NCI-H345 treated with DMSO at 0.1 percent for 48 hours (cell line): ENCODE data around the gene LCMT2.

Experiments
- DNase-seq: peaks from one replicate; lab custom pipeline; 2025; ENCODE audit not compliant: unreplicated experiment; lab: John Stamatoyannopoulos, UW

The LCMT2 gene, protein sequence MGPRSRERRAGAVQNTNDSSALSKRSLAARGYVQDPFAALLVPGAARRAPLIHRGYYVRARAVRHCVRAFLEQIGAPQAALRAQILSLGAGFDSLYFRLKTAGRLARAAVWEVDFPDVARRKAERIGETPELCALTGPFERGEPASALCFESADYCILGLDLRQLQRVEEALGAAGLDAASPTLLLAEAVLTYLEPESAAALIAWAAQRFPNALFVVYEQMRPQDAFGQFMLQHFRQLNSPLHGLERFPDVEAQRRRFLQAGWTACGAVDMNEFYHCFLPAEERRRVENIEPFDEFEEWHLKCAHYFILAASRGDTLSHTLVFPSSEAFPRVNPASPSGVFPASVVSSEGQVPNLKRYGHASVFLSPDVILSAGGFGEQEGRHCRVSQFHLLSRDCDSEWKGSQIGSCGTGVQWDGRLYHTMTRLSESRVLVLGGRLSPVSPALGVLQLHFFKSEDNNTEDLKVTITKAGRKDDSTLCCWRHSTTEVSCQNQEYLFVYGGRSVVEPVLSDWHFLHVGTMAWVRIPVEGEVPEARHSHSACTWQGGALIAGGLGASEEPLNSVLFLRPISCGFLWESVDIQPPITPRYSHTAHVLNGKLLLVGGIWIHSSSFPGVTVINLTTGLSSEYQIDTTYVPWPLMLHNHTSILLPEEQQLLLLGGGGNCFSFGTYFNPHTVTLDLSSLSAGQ

GRCh38 chr15:43329960-43330779, at the start of gene LCMT2:
Gene LCMT2 (minus strand): TSS chr15:43330573. CDS start chr15:43330489, 84 bp downstream.
- DNase-seq = peak; percentile 65

GRCh38 chr15:43378601-43379000, 48.2 kb upstream of the LCMT2 start:
- no peak for DNase-seq

GRCh38 chr15:43376017-43376705, 45.8 kb upstream of the LCMT2 start:
- no peak for DNase-seq

DNA sequence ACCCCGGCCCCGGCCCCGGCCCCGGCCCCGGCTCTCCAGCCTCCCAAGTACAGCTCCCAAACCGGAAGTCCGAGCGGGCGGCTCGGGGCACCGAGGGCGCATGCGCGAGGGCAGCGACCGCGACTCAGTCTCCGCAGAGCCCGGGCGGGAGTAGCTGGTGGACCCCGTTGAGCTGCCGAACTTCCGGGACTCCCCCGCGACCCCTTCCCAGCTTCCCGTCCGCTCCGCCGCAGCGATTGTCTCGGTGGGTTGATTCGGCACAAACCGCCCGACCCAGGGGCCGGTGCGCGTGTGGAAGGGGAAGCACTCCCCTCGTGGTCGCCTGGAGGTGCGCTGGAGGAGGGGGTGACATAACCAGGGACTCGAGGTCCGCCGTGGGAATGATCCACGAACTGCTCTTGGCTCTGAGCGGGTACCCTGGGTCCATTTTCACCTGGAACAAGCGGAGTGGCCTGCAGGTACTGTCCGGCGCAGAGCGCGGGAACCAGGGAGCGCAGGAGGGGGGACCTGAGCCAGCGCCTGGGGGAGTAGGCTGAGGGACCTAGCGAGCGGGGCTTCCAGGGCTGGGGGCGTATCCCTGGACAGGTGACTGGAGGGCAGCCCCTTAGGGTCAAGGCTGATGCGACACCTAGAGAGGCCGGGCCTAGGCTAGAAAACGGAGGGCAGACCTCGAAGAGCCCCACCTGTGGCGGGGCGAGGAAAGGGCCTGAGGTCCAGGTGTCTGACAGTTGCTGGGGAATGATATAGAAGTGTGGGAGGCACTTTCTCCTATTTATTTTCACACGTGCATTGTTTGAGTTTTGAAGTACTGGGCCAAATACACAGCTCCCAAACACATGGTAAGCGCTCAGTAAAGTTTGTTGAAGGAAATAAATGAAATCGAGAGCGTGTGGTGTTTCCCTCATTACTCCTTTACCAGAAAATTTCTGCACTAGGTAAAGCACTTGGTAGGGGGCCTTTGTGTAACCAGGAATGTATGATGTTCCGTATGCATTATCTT, 40.9 kb upstream of the LCMT2 start, which contains the start of the genes TUBGCP4 and ZSCAN29:
TSS of gene TUBGCP4 (plus strand) at position 127 of the 1,000 bp plus-strand sequence. CDS start at position 381, 254 bp downstream.
TSS of gene ZSCAN29 (minus strand) at position 69 of the 1,000 bp plus-strand sequence. CDS start 1,130 bp downstream, outside the sequence.
- peak; percentile 44 for DNase-seq

DNA sequence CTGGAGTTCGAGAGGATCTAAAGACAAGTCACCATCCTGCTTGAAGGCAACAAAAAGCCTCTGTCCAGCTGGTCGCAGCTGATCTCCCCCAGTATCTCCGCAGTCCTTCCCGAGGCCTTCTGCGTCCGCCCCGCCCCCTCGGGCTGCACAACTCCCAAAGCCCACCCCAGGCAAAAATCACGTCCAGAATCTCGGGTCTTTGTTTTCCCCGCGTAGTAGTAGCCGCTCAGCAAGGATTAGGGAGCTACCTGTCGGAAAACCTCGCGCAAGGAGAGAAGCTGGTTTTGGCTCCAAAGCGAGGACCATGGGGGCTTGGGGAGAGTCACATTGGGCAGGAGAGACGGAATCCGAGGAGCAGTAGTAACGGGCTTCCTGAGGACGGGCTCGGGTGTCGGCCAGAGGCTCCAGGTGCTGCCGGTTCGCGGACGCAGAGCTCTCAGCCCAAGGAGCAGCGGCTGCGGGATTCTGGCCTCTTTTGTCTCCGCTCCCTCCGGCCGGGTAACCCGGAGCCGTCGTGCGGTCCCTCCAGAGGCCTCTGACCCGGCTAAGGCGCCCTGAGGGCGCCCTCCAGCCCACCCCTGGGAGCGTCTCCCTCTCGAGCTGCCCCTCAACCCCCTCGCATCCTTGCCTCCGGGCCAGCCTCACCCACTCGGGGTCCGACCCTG, 40.1 kb upstream of the LCMT2 start:
- DNase-seq = no peak

DNA sequence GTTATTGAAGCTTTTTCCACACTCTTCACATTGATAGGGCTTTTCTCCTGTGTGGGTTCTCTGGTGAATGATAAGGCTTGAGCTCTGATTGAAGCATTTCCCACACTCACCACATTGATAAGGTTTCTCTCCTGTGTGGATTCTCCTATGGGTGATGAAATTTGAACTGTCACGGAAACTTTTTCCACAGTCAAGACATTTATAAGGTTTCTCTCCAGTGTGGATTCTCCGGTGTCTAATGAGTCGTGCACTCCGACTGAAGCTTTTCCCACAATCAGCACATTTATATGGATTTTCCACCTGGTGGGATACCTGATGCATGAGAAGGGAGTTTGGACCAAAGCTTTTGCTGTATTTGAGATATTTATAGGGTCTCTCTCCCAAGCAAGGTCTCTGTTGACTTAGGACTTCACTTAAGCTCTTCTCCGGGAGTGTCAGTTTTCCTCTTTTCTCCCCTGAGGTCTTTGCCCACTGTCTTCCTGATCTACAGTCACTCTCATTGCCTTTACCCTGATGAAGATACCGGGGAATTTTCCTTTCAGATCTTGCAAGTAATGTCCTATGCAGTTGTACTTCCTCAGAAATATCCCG, 31.0 kb upstream of the LCMT2 start:
- DNase-seq = no peak

- no peak for DNase-seq
Measured at GRCh38 chr15:43360821-43361220, 30.4 kb upstream of the LCMT2 start.

- no peak for DNase-seq
Measured at GRCh38 chr15:43352693-43353382, 22.5 kb upstream of the LCMT2 start.

GRCh38 chr15:43347114-43347513, 16.7 kb upstream of the LCMT2 start:
- DNase-seq = no peak

DNA sequence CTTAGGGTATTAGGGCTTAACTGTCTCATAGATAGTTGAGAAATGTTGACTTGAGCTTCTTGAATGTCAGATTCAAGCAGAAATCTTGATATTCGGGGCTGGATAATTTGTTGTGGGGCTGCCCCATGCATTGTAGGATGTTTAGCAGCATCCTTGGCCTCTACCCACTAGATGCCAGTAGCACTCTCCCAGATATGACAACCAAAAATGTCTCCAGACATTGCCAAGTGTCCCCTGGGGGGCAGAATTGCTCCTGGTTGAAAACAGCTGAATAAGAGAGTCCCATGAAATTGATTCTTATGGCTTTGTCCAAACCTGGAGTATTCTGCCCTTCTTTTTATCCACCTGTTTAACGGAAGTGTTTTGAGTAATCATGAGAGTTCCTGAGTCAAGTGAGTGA, 15.9 kb upstream of the LCMT2 start:
- DNase-seq = no peak

GRCh38 chr15:43330780-43331087, 361 bp upstream of the LCMT2 start:
- DNase-seq = no peak

DNA sequence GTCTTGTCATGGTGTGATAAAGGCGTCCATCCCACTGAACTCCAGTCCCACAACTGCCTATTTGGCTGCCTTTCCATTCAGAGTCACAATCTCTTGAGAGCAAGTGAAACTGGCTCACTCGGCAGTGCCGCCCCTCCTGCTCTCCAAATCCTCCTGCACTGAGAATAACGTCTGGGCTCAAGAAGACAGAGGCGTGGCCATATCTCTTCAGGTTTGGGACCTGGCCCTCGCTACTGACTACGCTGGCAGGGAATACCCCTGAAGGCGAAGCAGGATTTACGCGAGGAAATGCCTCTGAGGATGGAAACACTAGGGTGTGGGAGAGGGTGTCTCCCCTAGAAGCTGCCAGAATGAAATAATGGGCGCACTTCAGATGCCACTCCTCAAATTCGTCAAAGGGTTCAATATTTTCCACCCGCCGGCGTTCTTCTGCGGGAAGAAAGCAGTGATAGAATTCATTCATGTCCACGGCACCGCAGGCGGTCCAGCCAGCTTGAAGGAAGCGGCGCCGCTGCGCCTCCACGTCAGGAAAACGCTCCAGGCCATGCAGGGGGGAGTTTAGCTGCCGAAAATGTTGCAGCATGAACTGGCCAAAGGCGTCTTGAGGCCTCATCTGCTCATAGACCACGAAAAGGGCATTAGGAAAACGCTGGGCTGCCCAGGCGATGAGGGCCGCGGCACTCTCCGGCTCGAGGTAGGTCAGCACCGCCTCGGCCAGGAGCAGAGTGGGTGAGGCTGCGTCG, 985 bp downstream of the LCMT2 start:
- DNase-seq = no peak

- no peak for DNase-seq
Measured at GRCh38 chr15:43325039-43325684, 5.2 kb downstream of the LCMT2 start.

- DNase-seq = no peak
Measured at GRCh38 chr15:43318990-43319771, 11.2 kb downstream of the LCMT2 start.

- DNase-seq = no peak
Measured at GRCh38 chr15:43317566-43318184, 12.7 kb downstream of the LCMT2 start.

- no peak for DNase-seq
Measured at GRCh38 chr15:43316971-43317346, 13.4 kb downstream of the LCMT2 start.
